ENCODE measurements around the gene FGF8.

- TF ChIP-seq CTCF (conservative IDR thresholded peaks at IDR 0.05; ENCODE audit: low read depth, low read length), result no peak
- TF ChIP-seq BHLHE40 (IDR thresholded peaks at IDR 0.05; ENCODE audit: low read depth, low read length), result no peak
- no peak for TF ChIP-seq MAZ (IDR thresholded peaks at IDR 0.05; ENCODE audit: borderline replicate concordance, low read depth, low read length)
- TF ChIP-seq RAD21 (IDR thresholded peaks at IDR 0.05; ENCODE audit: low read length), result no peak
- TF ChIP-seq POLR2A (IDR thresholded peaks at IDR 0.05; ENCODE audit: low read depth, low read length), result no peak
- TF ChIP-seq FOS (IDR thresholded peaks at IDR 0.05; ENCODE audit: low read depth, low read length), result no peak
Measured at GRCh38 chr10:101793526-101793925, 17.6 kb upstream of the FGF8 start.
